T1000 (cell line): ENCODE data around the gene FAM20C.

Experiments
- DNase-seq: peaks from one replicate; lab custom pipeline; 2025; ENCODE audit warnings: mixed read lengths; lab: John Stamatoyannopoulos, UW

The FAM20C gene

GRCh38 chr7:271266-272107 is 79.1 kb downstream of the FAM20C start:
- DNase-seq: no peak

DNA sequence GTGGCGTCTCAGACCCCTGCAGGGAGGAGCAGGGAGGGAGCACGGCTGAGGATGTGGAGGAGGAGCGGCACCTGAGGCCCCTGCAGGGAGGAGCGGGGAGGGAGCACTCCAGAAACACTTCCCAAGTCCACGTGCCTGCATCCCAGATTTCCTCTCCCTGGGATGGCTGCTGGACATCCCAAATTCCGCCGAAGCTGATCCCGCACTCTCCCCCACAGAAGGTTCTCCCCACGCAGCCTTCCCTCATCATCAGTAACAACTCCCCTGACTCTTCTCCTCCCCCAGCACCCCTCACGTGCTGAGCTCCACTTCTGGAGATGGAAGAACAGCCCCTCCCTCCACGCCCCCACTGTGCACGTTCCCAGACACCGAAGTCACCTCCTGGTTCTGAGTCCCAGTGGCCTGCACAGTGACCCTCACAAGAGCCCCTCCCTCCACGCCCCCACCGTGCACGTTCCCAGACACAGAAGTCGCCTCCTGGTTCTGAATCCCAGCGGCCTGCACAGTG is 79.8 kb downstream of the FAM20C start:
- no peak for DNase-seq

GRCh38 chr7:272631-273030 is 80.3 kb downstream of the FAM20C start:
- DNase-seq: no peak

DNA sequence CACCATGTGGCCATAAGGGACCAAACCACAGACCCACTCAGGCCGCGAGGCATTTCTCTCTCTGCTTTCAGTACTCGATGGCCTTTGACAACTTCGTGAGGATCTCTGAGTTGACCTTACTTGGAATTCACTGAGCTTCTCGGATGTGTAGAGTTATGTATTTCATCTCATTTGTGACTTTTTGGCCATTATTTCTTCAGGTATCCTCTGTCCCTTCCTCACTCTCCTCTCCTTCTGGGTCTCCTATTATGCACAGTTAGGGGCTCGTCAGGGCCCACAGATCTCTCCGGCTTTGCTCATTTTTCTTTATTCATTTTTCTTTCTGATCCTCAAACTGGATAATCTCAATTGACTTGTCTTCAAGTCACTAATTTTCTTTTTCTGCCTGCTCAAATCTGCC is 81.0 kb downstream of the FAM20C start:
- no peak for DNase-seq

- no peak for DNase-seq
Measured at GRCh38 chr7:274266-274665, 81.9 kb downstream of the FAM20C start.

DNA sequence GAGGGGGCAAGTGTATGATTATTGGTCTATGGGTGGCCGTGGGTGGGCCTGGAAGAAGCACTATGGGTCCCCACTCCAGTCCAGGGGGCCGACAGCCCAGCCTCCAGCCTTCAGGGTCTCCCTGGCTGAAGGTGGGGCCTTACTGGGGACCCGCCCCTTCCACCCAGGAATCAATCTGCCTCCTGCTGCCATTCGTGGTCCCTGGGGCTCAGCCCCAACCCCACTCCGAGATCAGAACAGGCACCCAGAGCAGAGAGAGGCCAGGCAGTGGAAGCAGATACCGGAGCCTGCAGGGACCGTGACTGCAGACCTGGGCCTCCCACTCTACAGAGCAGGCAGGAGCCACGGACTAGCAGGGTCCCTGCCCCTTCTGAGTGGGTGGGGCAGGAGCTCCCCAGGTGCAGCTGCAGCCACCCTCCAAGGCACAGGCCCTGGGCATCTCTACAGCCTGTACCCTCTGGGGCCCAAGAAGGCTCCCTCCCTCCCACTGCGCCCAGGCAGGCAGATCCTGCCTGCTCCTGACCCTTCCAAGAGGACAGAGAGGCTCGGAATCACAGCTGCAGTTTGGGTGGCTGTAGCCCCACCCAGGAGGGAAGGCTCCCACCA is 84.0 kb downstream of the FAM20C start:
- no peak for DNase-seq

GRCh38 chr7:277228-277627 is 84.9 kb downstream of the FAM20C start:
- DNase-seq: no peak

DNA sequence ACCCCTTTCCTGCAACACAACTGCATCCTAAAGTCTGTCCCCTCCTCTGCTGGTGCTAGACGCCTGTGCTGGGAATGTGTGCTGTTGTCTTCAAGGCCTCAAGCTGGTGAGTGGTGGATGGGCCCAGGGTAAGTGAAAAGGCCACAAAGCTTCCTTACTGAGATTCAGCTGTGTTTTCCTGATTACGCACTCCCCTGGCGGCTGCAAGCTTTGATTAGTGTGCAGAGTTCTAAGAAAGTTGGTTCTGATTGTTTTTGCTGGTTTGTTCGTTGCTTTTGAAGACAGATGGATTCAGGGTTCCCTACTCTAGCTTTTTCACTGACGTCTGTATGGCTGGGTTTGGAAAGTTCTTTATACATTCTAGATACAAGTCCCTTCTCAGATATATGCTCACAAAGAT is 85.7 kb downstream of the FAM20C start:
- no peak for DNase-seq

GRCh38 chr7:279821-280220 is 87.5 kb downstream of the FAM20C start:
- DNase-seq: no peak

DNA sequence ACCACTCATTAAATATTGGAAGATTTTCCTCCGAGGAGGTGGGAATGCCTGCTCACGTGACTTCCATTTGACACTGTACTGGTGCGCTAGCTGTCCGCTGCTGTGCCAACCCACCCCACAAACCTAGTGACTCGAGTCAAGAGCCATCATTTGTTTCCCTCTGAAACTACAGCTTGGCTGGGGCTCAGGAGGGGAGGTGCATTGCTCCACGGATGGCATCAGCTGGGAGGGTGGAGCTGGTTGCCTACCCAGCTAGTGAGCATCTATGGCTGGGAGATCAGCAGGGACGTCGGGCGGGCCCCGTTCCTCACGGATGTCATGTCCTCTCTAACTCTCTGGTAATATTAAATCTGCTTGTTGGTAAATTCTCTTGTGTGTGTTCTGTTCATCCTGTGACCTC is 88.1 kb downstream of the FAM20C start:
- no peak for DNase-seq

- no peak for DNase-seq
Measured at GRCh38 chr7:281637-282036, 89.3 kb downstream of the FAM20C start.

DNA sequence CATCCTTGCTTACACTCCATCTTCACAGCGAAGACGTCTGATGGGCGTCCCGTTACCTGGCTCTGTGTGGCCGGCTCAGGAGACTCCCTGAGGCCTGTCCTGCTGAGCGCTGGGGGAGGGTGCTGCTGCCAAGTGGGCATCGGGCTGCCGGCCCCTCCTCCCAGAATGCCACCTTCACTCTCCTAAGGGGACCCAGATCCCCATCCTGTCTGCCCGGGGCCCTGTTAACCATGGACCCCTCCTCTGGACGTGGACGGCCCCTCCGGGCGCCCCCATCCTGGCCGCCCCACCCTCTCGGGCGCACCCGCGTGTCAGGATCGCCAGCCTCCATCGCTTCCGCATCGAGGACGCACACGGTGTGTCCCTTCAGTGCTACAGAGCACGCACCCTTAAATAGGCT is 90.2 kb downstream of the FAM20C start:
- DNase-seq: no peak

DNA sequence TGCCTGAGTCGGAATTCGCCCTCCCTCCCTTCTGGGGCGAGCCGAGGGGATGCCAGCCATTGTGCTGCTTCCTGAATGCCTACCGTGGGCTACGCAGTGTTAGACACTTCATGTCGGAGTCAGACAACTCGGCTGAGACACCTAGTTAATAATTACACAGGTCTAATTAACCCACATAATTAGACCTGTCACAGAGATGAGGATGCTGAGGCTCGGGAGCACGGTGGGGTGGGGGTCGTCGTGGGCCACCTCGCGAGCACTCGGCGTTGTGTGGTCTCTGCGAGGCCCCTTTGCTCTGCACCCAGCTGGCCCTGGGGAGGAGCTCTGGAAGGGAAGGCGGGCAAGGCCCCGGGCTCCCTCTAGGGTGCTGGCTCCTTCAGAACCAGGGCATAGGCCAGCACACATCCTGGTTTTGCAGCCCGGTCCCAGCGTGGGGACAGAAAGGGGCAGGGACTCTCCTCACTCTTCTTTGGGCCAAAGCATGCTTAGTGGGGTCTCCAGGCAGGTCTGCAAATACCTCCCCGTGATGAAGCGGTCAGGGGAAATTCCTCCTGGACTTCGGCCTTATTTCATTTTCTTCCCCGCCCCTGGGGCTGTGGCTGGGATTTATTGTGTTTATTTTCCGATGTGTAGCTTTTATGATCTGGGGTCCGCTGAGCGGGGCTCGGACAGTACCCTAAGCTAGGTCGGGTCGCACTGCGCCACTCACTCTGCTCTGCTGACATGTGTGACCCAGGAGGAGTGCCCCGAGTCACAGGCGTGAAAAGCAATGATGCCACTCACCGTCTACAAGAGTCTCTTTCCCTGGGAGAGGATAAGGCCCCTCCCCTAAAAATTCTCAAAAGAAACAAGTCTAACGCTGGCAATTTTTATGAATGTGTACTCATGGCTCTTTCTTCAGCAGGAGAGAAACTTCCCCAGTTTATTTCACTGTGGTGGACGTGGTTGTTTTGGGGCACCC is 92.7 kb downstream of the FAM20C start:
- DNase-seq: no peak

GRCh38 chr7:285731-286130 is 93.4 kb downstream of the FAM20C start:
- DNase-seq: no peak

GRCh38 chr7:286266-286665 is 93.9 kb downstream of the FAM20C start:
- no peak for DNase-seq

- DNase-seq: no peak
Measured at GRCh38 chr7:288671-289101, 96.3 kb downstream of the FAM20C start.

GRCh38 chr7:289209-289755 is 96.9 kb downstream of the FAM20C start:
- no peak for DNase-seq

GRCh38 chr7:289756-290553 is 97.6 kb downstream of the FAM20C start, which contains the start of gene FOXL3:
Gene FOXL3, plus strand, starts transcription at chr7:290170. Its CDS starts 0 bp downstream, at chr7:290170.
- DNase-seq: no peak

DNA sequence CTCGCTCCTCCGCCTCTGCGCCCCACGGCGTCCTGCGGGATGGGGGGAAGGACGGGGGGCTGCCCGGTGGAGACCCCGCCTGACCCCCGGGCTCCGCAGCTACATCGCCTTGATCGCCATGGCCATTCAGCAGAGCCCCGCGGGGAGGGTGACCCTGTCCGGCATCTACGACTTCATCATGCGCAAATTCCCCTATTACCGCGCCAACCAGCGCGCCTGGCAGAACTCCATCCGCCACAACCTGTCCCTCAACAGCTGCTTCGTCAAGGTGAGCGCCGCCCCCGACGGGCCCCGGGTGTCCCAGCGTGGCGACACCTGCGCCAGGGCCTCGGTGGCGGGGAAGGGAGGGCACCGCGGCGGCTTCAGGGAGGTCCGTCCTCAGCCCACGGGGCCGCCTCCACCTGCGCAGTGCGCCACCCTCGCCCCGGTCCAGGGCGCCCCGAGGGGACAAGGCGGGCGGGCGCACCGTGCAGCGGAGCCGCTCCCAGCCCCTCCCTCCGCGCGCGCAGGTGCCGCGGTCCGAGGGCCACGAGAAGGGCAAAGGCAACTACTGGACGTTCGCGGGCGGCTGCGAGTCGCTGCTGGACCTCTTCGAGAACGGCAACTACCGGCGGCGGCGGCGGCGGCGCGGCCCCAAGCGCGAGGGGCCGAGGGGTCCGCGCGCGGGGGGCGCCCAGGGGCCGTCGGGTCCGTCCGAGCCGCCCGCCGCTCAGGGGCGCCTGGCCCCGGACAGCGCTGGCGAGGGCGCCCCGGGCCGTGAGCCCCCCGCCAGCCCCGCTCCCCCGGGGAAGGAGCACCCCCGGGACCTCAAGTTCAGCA is 98.4 kb downstream of the FAM20C start:
- no peak for DNase-seq
